Mesodermal cell (in vitro differentiated cells): Measurements from ENCODE around the gene ADAMTS12.
"Not testable (repeated sequence)": the region's sequence is repeated elsewhere in the genome, so short reads cannot be mapped to it uniquely, and the experiment has no call there.

Source experiments
- H3K27ac ChIP-seq: 2 replicates; pipeline ENCODE4 v1.7.0; 2013; ENCODE audit warnings: mild to moderate bottlenecking, low read depth, low read length, moderate library complexity; ENCODE audit not compliant: severe bottlenecking
- H3K36me3 ChIP-seq: 2 replicates; pipeline ENCODE4 v1.7.1; 2013; ENCODE audit warnings: mild to moderate bottlenecking, low read length, moderate library complexity; ENCODE audit not compliant: control insufficient read depth, insufficient read depth
- H3K4me1 ChIP-seq: one replicate; pipeline ENCODE4 v1.7.1; 2013; ENCODE audit warnings: mild to moderate bottlenecking, low read length; ENCODE audit not compliant: insufficient read depth, control insufficient read depth, poor library complexity, severe bottlenecking
- H3K4me3 ChIP-seq: 2 replicates; pipeline ENCODE4 v1.7.0; 2013; ENCODE audit warnings: low read length, control low read depth, mild to moderate bottlenecking; ENCODE audit not compliant: insufficient read depth, poor library complexity, severe bottlenecking; ENCODE audit errors: extremely low read depth
- H3K9me3 ChIP-seq: 2 replicates; pipeline ENCODE4 v1.7.1; 2013; ENCODE audit warnings: mild to moderate bottlenecking, low read length, moderate library complexity; ENCODE audit not compliant: control insufficient read depth
- WGBS, 2 experiments: methylation state at CpG; one replicate each; pipeline ENCODE4 v1.1.5; 2013; ENCODE audit warnings: missing lambda C conversion rate in 2 of 2; ENCODE audit not compliant: insufficient coverage in 2 of 2; 5-methylcytosine and 5-hydroxymethylcytosine counted together

Gene ADAMTS12

GRCh38 chr5:33563983-33564908 lies 327.5 kb downstream of the ADAMTS12 start:
- WGBS, 2 experiments: no CpG with 5 or more reads among the region's 2 CpGs
- no peak overlapping the region for H3K27ac ChIP-seq

DNA sequence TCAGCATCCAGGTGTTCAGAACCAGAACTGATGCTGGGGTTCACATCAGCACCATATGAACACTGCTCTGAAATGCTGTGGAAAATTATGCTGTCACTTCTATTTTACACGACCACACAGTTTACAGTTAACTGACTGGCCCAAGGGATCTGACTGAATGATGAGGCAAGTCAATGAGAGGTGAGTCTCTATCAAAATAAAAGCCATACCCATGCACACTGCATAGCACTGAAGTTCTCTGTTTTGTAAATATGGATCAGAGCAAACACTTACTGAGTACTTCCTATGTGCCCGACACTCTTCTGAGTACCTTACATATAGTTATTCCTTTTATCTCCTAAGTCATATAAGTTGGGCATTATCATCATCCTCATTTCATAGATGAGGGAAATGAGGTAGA lies 328.3 kb downstream of the ADAMTS12 start:
- peaks cover 13% of the 10 kb centered on the region for H3K36me3 ChIP-seq
- H3K4me3 ChIP-seq: no peak overlapping the region
- no peaks in the 10 kb centered on the region for H3K9me3 ChIP-seq
- no CpG with 5 or more reads among the region's 2 CpGs for WGBS, 2 experiments
- no peak overlapping the region for H3K27ac ChIP-seq
- H3K4me1 ChIP-seq: peaks cover 7% of the 10 kb centered on the region

More at GRCh38 chr5:33563983-33564908, 327.5 kb downstream of the ADAMTS12 start:
- Histone ChIP-seq H3K4me3 (no peak overlapping the region), H3K36me3 (peaks cover 9% of the 10 kb centered on the region), H3K9me3 (no peaks in the 10 kb centered on the region), H3K4me1 (peaks cover 7% of the 10 kb centered on the region)

DNA sequence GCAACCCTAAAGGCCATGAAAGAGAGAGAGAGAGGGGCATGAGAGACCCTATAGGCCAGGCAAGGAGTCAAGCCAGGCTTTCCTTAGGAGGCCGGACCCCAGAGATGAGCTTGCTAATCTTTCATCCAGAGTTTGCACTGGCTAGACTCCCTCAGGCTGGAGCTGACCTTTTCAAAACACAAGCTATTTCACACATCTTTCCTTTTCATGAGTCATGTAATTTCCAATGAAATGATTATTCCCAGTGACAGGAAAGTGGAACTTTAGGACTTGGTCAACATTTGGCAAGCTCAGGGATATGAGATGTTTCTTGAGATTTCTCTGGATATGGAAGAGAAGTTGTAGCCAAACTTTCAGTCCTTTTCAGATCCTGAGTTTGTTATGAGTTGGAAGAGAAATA lies 333.3 kb downstream of the ADAMTS12 start:
- Histone ChIP-seq H3K4me3 (no peak overlapping the region), H3K9me3 (no peaks in the 10 kb centered on the region), H3K36me3 (peaks cover 27% of the 10 kb centered on the region), H3K27ac (no peak overlapping the region), H3K4me1 (no peaks in the 10 kb centered on the region)
- WGBS, 2 experiments: no CpG with 5 or more reads among the region's 1 CpG

DNA sequence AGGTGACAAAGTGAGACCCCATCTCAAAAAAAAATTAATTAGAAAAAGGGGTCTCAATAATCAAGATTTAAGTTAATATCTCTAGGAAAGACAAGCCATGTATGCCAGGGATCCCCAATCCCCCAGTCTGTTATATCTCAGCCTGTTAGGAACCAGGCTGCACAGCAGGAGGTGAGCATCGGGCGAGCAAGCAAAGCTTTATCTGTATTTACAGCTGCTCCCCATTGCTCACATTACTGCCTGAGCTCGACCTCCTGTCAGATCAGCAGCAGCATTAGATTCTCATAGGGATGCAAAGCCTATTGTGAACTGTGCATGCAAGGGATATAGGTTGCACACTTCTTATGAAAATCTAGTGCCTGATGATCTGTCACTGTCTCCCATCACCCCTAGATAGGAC lies 334.2 kb downstream of the ADAMTS12 start:
- H3K27ac ChIP-seq: no peak overlapping the region
- peaks cover 29% of the 10 kb centered on the region for H3K36me3 ChIP-seq
- no peaks in the 10 kb centered on the region for H3K9me3 ChIP-seq
- H3K4me3 ChIP-seq: no peak overlapping the region
- 93 to 100% methylated on average over 2 to 3 of the region's 3 CpGs for WGBS, 2 experiments
- H3K4me1 ChIP-seq: no peaks in the 10 kb centered on the region

- H3K27ac ChIP-seq: no peak overlapping the region
- 86 to 98% methylated on average over 4 to 7 of the region's 8 CpGs for WGBS, 2 experiments
- H3K36me3 ChIP-seq: peaks cover 31% of the 10 kb centered on the region
- H3K4me3 ChIP-seq: no peak overlapping the region
- H3K4me1 ChIP-seq: no peaks in the 10 kb centered on the region
- no peaks in the 10 kb centered on the region for H3K9me3 ChIP-seq
These were observed 335.2 kb downstream of the ADAMTS12 start for GRCh38 chr5:33556330-33557328.

GRCh38 chr5:33549982-33550567 lies 341.7 kb downstream of the ADAMTS12 start:
- 89 to 98% methylated on average over 4 of the region's 6 CpGs for WGBS, 2 experiments
- Histone ChIP-seq H3K9me3 (no peaks in the 10 kb centered on the region), H3K27ac (no peak overlapping the region), H3K4me3 (no peak overlapping the region), H3K4me1 (no peaks in the 10 kb centered on the region), H3K36me3 (peaks cover 38% of the 10 kb centered on the region)

DNA sequence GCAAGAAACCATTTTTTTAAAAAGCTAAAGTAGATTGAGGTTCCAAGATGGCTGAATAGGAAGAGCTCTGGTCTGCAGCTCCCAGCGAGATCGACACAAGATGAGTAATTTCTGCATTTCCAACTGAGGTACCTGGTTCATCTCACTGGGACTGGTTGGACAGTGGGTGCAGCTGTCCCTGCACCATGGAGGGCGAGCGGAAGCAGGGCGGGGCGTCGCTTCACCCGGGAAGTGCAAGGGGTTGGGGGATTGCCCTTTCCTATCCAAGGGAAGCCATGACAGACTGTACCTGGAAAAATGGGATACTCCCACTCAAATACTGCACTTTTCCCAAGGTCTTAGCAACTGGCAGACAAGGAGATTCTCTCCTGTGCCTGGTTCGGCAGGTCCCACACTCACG lies 352.0 kb downstream of the ADAMTS12 start:
- H3K4me3 ChIP-seq, H3K27ac ChIP-seq, H3K9me3 ChIP-seq, H3K4me1 ChIP-seq: not testable (repeated sequence)
- WGBS, 2 experiments: 91 to 96% methylated on average over 8 to 9 of the region's 10 CpGs
- H3K36me3 ChIP-seq: peaks cover 14% of the 10 kb centered on the region

DNA sequence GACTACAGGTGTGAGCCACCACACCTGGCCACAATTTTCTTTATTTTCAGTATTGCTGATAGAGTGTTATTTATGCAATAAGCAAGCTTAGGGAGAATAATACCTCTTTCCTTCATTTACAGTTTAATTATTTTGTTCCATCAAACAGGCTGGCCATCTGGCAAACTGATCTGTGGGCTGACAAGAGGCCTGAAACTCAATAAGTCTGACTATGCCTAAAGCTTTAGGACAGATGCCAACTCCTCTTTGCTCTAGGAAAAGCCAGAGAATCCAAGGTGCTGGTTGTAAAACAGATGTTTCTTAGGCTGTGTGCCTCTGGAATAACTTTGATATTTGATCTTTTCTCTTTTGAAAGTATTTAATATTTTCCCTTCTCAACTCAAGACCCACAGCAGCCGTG lies 352.6 kb downstream of the ADAMTS12 start:
- H3K9me3 ChIP-seq: no peaks in the 10 kb centered on the region
- WGBS, 2 experiments: no CpG with 5 or more reads among the region's 1 CpG

DNA sequence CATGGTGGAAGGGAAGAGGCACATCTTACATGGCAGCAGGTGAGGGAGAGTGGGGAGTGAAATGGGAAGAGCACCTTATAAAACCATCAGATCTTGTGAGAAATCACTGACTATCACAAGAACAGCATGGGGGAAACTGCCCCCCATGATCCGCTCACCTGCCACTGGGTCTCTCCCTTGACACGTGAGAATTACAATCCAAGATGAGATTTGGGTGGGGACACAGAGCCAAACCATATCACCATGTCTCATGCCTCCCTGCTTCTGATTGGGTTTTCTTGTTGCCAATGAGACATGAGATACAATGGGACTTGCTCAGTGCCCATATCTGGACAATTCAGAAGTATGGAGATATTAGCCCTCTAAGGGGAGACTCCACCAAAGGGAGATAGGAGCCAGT lies 353.6 kb downstream of the ADAMTS12 start:
- Histone ChIP-seq H3K36me3 (peaks cover 14% of the 10 kb centered on the region), H3K4me3 (no peak overlapping the region), H3K27ac (no peak overlapping the region), H3K9me3 (no peaks in the 10 kb centered on the region), H3K4me1 (no peaks in the 10 kb centered on the region)
- WGBS, 2 experiments: 92% methylated on average over 2 of the region's 2 CpGs; no CpG with 5 or more reads in 1 of the 2 experiments

More for the DNA sequence above, 352.6 kb downstream of the ADAMTS12 start:
- H3K4me1 ChIP-seq: no peaks in the 10 kb centered on the region
- peaks cover 14% of the 10 kb centered on the region for H3K36me3 ChIP-seq
- H3K27ac ChIP-seq: no peak overlapping the region
- H3K4me3 ChIP-seq: no peak overlapping the region

DNA sequence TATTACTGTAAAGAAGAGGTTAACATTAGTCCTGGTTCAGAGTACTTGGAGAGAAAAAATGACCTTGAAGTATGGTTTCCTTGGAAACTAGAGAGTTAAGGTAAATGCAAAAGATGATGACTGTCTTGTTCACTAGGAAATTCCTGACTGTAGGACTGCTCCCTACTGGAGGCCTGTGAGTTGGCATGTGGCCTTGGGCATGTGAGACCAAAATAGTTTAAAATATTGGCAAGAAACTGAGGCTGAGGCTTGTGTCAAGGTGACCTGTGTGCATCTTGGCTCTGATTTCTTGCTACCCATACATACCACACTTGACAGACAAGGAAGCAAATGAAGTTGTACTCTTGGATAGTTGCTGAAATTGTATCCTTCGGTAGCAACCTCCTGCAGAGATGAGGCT lies 354.6 kb downstream of the ADAMTS12 start:
- peaks cover 14% of the 10 kb centered on the region for H3K36me3 ChIP-seq
- no peak overlapping the region for H3K27ac ChIP-seq
- no peak overlapping the region for H3K4me3 ChIP-seq
- no peaks in the 10 kb centered on the region for H3K9me3 ChIP-seq
- WGBS, 2 experiments: 100% methylated on average over 1 of the region's 1 CpG
- no peaks in the 10 kb centered on the region for H3K4me1 ChIP-seq
